Mucosa of rectum (tissue), 2 donors: ENCODE results near the gene SLC39A12.

Experiments used
- H3K27ac ChIP-seq, 2 donors: one replicate each; pipeline ENCODE4 v1.7.0; 2013; ENCODE audit warnings: inconsistent platforms in 2 of 2, low read depth in 2 of 2, low read length in 2 of 2
- H3K27me3 ChIP-seq, 2 donors: one replicate each; pipeline ENCODE4 v1.7.0; 2013; ENCODE audit warnings: low read length in 2 of 2; ENCODE audit not compliant: control insufficient read depth in 2 of 2, insufficient read depth in 2 of 2
- H3K36me3 ChIP-seq, 2 donors: one replicate each; pipeline ENCODE4 v1.7.0; 2013; ENCODE audit warnings: low read length in 2 of 2; ENCODE audit not compliant: control insufficient read depth in 2 of 2, insufficient read depth in 2 of 2
- H3K4me1 ChIP-seq, 2 donors: one replicate each; pipeline ENCODE4 v1.7.0; 2013; ENCODE audit warnings: low read length in 2 of 2, mild to moderate bottlenecking in 1 of 2; ENCODE audit not compliant: control insufficient read depth in 2 of 2, insufficient read depth in 2 of 2
- H3K4me3 ChIP-seq, 2 donors: one replicate each; pipeline ENCODE4 v1.7.0; 2013; ENCODE audit warnings: low read length in 2 of 2
- H3K9ac ChIP-seq, 2 donors: one replicate each; pipeline ENCODE4 v1.7.0; 2013; ENCODE audit warnings: low read length in 2 of 2, low read depth in 1 of 2, mild to moderate bottlenecking in 1 of 2
- H3K9me3 ChIP-seq, 2 donors: one replicate each; pipeline ENCODE4 v1.7.0; 2013; ENCODE audit warnings: low read length in 2 of 2; ENCODE audit not compliant: control insufficient read depth in 2 of 2
- donor health status: healthy.
- donor health status: Normal muscosa, but diverticular disease.

The SLC39A12 gene

GRCh38 chr10:17951868-17952371, at the start of gene SLC39A12:
SLC39A12 (plus strand) TSS chr10:17951918; CDS start chr10:17953277, 1,359 bp downstream.
- no peak within 1 kb of the TSS for H3K4me3 ChIP-seq
- no peak within 1 kb of the TSS for H3K27ac ChIP-seq
- H3K36me3 ChIP-seq: no peaks in the 10 kb centered on the region
- no peak within 1 kb of the TSS for H3K9ac ChIP-seq
- no peaks in the 10 kb centered on the region for H3K9me3 ChIP-seq
- H3K27me3 ChIP-seq: no peaks in the 10 kb centered on the region
- H3K4me1 ChIP-seq: no peaks in the 10 kb centered on the region

DNA sequence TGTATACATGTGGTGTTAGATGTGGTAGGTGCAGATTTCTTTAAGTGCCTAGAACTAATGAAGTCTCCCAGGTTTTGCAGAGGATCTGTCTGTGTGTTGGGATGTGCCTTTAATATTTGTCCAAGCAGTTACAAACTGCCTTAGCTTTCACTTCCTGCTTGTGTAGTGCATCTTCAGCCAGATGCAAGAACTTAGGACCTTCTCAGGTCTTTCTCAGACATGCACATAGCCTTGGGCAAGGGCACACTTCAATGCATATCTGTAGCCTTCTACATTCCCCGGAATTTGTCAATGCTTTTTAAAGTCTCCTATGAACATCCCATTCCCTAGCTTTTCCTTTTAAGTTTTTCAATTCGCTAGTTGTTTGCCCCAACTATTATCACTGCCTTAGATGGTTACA, 47.2 kb upstream of the SLC39A12 start:
- H3K9ac ChIP-seq: no peak overlapping the region
- H3K4me3 ChIP-seq: no peak overlapping the region
- no peaks in the 10 kb centered on the region for H3K4me1 ChIP-seq
- H3K9me3 ChIP-seq: no peaks in the 10 kb centered on the region
- H3K27me3 ChIP-seq: no peaks in the 10 kb centered on the region
- no peaks in the 10 kb centered on the region for H3K36me3 ChIP-seq
- no peak overlapping the region for H3K27ac ChIP-seq

DNA sequence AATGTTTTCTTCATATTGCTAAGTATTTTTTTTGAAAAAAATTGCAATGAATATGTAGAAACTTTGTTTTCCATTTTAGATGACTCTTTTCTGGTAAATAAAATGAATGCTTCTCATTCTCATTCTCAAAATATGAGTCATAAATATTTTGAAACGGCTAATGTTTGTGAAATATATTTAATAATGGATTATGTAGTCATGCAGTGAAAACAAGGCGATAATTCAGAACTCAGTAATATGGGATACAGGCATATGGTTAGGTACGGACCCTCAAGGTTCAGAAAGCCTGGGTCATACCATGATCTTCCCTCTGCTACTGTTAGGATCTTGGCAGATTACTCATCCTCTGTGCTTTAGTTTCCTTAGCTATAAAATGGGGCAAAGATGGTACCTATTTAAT, 46.2 kb upstream of the SLC39A12 start:
- no peaks in the 10 kb centered on the region for H3K36me3 ChIP-seq
- no peaks in the 10 kb centered on the region for H3K27me3 ChIP-seq
- no peak overlapping the region for H3K4me3 ChIP-seq
- H3K9ac ChIP-seq: no peak overlapping the region
- H3K27ac ChIP-seq: no peak overlapping the region
- no peaks in the 10 kb centered on the region for H3K9me3 ChIP-seq
- H3K4me1 ChIP-seq: no peaks in the 10 kb centered on the region

DNA sequence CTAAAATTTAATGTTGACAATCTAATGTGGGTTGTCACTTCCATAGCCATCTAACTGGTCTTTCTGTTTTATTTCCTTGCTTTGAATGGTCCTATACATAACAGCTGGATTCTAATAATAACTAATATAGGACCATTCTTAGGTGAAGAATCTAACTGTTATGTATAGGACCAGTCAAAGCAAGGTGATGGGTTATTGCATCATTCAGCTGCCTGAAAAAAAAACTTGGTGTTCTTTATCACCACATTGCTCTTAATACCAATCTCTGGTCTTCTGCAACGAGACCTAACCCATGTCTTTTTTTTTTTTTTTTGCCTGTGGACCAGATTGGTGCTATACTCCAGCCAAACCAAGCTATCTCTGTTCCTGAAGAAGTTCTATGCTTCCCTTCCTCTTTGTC, 45.7 kb upstream of the SLC39A12 start:
- H3K36me3 ChIP-seq: no peaks in the 10 kb centered on the region
- no peak overlapping the region for H3K4me3 ChIP-seq
- no peak overlapping the region for H3K9ac ChIP-seq
- no peaks in the 10 kb centered on the region for H3K9me3 ChIP-seq
- no peaks in the 10 kb centered on the region for H3K27me3 ChIP-seq
- no peak overlapping the region for H3K27ac ChIP-seq
- no peaks in the 10 kb centered on the region for H3K4me1 ChIP-seq

DNA sequence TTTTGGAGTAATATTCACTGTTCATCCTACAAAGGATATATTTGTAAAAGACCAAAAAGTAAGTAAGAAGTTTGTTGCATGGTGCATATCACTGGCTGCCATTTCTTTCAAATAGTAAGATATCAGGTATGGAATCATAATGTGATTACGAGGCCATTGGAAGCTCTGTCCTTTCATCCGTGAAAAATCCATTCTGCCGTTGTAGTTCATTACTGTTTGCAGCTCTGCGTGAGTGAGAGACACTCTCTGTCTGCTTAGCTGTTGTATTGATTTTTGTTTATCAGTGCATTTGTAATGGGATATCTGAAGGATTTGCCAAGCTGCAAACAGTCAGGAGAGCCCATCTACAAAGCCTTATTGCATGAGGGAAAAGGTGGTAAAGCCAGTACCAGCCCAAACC, 44.1 kb upstream of the SLC39A12 start:
- Histone ChIP-seq H3K36me3 (no peaks in the 10 kb centered on the region), H3K9ac (no peak overlapping the region), H3K9me3 (no peaks in the 10 kb centered on the region), H3K4me3 (no peak overlapping the region), H3K27ac (no peak overlapping the region), H3K27me3 (no peaks in the 10 kb centered on the region), H3K4me1 (no peaks in the 10 kb centered on the region)

GRCh38 chr10:17910125-17910789, 41.5 kb upstream of the SLC39A12 start:
- H3K4me1 ChIP-seq: no peaks in the 10 kb centered on the region
- no peaks in the 10 kb centered on the region for H3K9me3 ChIP-seq

GRCh38 chr10:17912754-17913153, 39.0 kb upstream of the SLC39A12 start:
- Histone ChIP-seq H3K27ac (no peak overlapping the region), H3K36me3 (no peaks in the 10 kb centered on the region), H3K4me1 (no peaks in the 10 kb centered on the region), H3K9me3 (no peaks in the 10 kb centered on the region), H3K9ac (no peak overlapping the region), H3K4me3 (no peak overlapping the region), H3K27me3 (no peaks in the 10 kb centered on the region)

More at GRCh38 chr10:17910125-17910789, 41.5 kb upstream of the SLC39A12 start:
- no peaks in the 10 kb centered on the region for H3K36me3 ChIP-seq
- no peak overlapping the region for H3K9ac ChIP-seq
- H3K27me3 ChIP-seq: no peaks in the 10 kb centered on the region
- H3K4me3 ChIP-seq: no peak overlapping the region
- no peak overlapping the region for H3K27ac ChIP-seq

DNA sequence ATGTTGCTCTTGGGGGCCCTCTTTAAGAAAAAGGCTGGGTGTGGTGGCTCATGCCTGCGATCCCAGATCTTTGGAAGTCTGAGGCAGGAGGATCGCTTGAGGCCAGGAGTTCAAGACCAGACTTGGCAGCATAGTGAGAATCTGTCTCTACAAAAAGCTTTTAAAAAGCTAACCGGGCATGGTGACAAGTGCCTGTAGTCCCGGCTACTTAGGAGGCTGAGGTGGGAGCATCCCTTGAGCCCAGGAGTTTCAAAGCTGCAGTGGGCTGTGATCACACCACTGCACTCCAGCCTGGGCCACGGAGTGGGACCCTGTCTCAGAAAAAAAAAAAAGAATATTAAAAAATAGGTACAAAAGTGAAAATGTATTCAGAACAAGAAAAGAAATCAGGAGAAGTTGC, 38.1 kb upstream of the SLC39A12 start:
- H3K4me1 ChIP-seq: no peaks in the 10 kb centered on the region
- no peaks in the 10 kb centered on the region for H3K36me3 ChIP-seq
- H3K9ac ChIP-seq: no peak overlapping the region
- no peaks in the 10 kb centered on the region for H3K27me3 ChIP-seq
- no peak overlapping the region for H3K27ac ChIP-seq
- no peak overlapping the region for H3K4me3 ChIP-seq
- no peaks in the 10 kb centered on the region for H3K9me3 ChIP-seq

DNA sequence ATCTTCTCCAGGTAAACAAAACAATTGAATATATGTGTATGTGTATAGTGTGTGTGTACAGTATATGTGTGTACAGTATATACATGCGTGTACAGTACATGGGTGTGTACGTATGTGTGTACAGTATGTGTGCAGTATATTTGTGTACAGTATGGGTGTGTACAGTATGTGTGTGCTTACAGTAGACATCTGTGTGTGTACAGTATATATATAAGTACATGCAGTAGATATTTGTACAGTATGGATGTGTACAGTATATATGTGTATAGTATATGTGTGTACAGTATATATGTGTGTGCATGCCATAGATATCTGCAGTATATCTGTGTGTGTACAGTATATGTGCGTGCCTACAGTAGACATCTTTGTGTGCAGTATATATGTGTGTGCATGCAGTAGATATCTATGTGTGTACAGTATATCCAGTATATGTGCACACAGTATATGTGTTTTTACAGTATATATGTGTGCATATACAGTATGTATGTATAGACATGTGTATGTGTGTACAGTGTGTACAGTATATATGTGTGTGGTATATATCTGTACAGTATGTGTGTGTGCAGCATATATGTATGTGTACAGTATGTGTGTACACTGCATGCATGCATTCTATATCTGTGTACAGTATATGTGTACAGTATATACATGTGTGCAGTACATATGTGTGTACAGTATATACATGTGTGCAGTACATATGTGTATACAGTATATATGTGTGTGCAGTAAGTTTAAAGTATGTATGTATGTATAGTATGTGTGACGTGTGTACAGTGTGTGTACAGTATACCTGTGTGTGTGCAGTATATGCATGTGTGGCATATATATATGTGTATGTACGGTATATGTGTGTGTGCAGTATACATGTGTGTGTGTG, 37.3 kb upstream of the SLC39A12 start:
- Histone ChIP-seq H3K36me3 (no peaks in the 10 kb centered on the region), H3K4me1 (no peaks in the 10 kb centered on the region), H3K9ac (no peak overlapping the region), H3K4me3 (no peak overlapping the region), H3K9me3 (no peaks in the 10 kb centered on the region), H3K27me3 (no peaks in the 10 kb centered on the region), H3K27ac (no peak overlapping the region)

DNA sequence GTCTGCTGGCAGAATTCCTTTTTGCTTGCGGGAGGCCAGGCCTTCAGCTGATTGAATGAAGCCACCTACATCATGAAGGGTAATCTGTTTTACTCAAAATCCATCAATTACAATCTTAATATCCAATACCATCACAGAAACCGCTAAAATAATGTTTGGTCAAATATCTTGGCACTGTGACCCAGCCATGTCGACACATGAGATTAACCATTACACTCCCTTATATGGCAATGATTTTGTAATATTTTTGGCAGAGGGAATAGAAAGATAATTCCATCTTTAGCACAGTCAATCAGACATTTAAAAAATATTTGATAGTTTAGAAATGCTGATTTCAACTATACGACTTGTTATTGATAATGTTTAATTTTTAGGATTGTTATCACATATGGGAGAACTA, 36.5 kb upstream of the SLC39A12 start:
- no peak overlapping the region for H3K27ac ChIP-seq
- H3K27me3 ChIP-seq: no peaks in the 10 kb centered on the region
- H3K36me3 ChIP-seq: no peaks in the 10 kb centered on the region
- H3K4me3 ChIP-seq: no peak overlapping the region
- H3K9ac ChIP-seq: no peak overlapping the region
- H3K9me3 ChIP-seq: no peaks in the 10 kb centered on the region
- H3K4me1 ChIP-seq: no peaks in the 10 kb centered on the region
